Measurements from ENCODE around the gene ASB5.

ASB5 gene

GRCh38 chr4:176188654-176189053 is 80.4 kb downstream of the ASB5 start:
- Histone ChIP-seq H3K27me3 (ENCODE audit: control insufficient read depth, insufficient read depth, low read length) (no peaks in the 10 kb centered on the region), H3K4me1 (ENCODE audit: control insufficient read depth, insufficient read depth, low read length) (no peaks in the 10 kb centered on the region), H3K4me3 (ENCODE audit: low read length) (no peak overlapping the region), H3K9me3 (ENCODE audit: control insufficient read depth, low read length) (no peaks in the 10 kb centered on the region), H3K9ac (ENCODE audit: low read length) (no peak overlapping the region), H3K36me3 (ENCODE audit: control insufficient read depth, insufficient read depth, low read length) (no peaks in the 10 kb centered on the region)

GRCh38 chr4:176187624-176188023 is 81.4 kb downstream of the ASB5 start:
- Histone ChIP-seq H3K9ac (ENCODE audit: low read length) (no peak overlapping the region), H3K9me3 (ENCODE audit: control insufficient read depth, low read length) (no peaks in the 10 kb centered on the region), H3K4me3 (ENCODE audit: low read length) (no peak overlapping the region), H3K36me3 (ENCODE audit: control insufficient read depth, insufficient read depth, low read length) (no peaks in the 10 kb centered on the region), H3K4me1 (ENCODE audit: control insufficient read depth, insufficient read depth, low read length) (no peaks in the 10 kb centered on the region), H3K27me3 (ENCODE audit: control insufficient read depth, insufficient read depth, low read length) (no peaks in the 10 kb centered on the region)

- H3K9ac ChIP-seq (ENCODE audit: low read length) = no peak overlapping the region
- no peaks in the 10 kb centered on the region for H3K4me1 ChIP-seq (ENCODE audit: control insufficient read depth, insufficient read depth, low read length)
- no peaks in the 10 kb centered on the region for H3K9me3 ChIP-seq (ENCODE audit: control insufficient read depth, low read length)
- no peak overlapping the region for H3K4me3 ChIP-seq (ENCODE audit: low read length)
- H3K36me3 ChIP-seq (ENCODE audit: control insufficient read depth, insufficient read depth, low read length) = no peaks in the 10 kb centered on the region
- H3K27me3 ChIP-seq (ENCODE audit: control insufficient read depth, insufficient read depth, low read length) = no peaks in the 10 kb centered on the region
These were observed 82.2 kb downstream of the ASB5 start for GRCh38 chr4:176186671-176187395.

- no peak overlapping the region for H3K4me3 ChIP-seq (ENCODE audit: low read length)
- no peaks in the 10 kb centered on the region for H3K9me3 ChIP-seq (ENCODE audit: control insufficient read depth, low read length)
- no peaks in the 10 kb centered on the region for H3K27me3 ChIP-seq (ENCODE audit: control insufficient read depth, insufficient read depth, low read length)
- H3K9ac ChIP-seq (ENCODE audit: low read length) = no peak overlapping the region
- H3K36me3 ChIP-seq (ENCODE audit: control insufficient read depth, insufficient read depth, low read length) = no peaks in the 10 kb centered on the region
- H3K4me1 ChIP-seq (ENCODE audit: control insufficient read depth, insufficient read depth, low read length) = no peaks in the 10 kb centered on the region
These were observed 83.0 kb downstream of the ASB5 start for GRCh38 chr4:176186067-176186466.

- H3K9me3 ChIP-seq (ENCODE audit: control insufficient read depth, low read length) = no peaks in the 10 kb centered on the region
- no peak overlapping the region for H3K9ac ChIP-seq (ENCODE audit: low read length)
- H3K4me3 ChIP-seq (ENCODE audit: low read length) = no peak overlapping the region
- no peaks in the 10 kb centered on the region for H3K27me3 ChIP-seq (ENCODE audit: control insufficient read depth, insufficient read depth, low read length)
- H3K4me1 ChIP-seq (ENCODE audit: control insufficient read depth, insufficient read depth, low read length) = no peaks in the 10 kb centered on the region
- H3K36me3 ChIP-seq (ENCODE audit: control insufficient read depth, insufficient read depth, low read length) = no peaks in the 10 kb centered on the region
These were observed 84.0 kb downstream of the ASB5 start for GRCh38 chr4:176185051-176185450.
